ENCODE results near the gene TMEM225B.

- TF ChIP-seq EZH2 (IDR thresholded peaks at IDR 0.05; ENCODE audit: borderline replicate concordance, low read depth, low read length, severe bottlenecking) = no peak
- no peak for TF ChIP-seq CTCF (IDR thresholded peaks at IDR 0.05; ENCODE audit: borderline replicate concordance, extremely low read depth, low read length, poor library complexity, severe bottlenecking)
Observed at GRCh38 chr7:99576251-99576650, 21.8 kb upstream of the TMEM225B start.

Data from DND-41 (cell line).